Measurements from ENCODE around the gene PLAC1.

Gene PLAC1

GRCh38 chrX:134631426-134632346 is 26.6 kb downstream of the PLAC1 start:
- DNase-seq = peak; percentile 81

- no peak for DNase-seq
Observed at GRCh38 chrX:134628663-134629062, 29.6 kb downstream of the PLAC1 start.

- DNase-seq = no peak
Observed at GRCh38 chrX:134626434-134626833, 31.8 kb downstream of the PLAC1 start.

- DNase-seq = no peak
Observed at GRCh38 chrX:134625315-134625718, 33.0 kb downstream of the PLAC1 start.

GRCh38 chrX:134624046-134624430 is 34.2 kb downstream of the PLAC1 start:
- DNase-seq = no peak

- DNase-seq = no peak
Observed at GRCh38 chrX:134623293-134624045, 34.8 kb downstream of the PLAC1 start.

GRCh38 chrX:134622813-134623185 is 35.5 kb downstream of the PLAC1 start:
- DNase-seq = peak; percentile 66

GRCh38 chrX:134622056-134622812 is 36.0 kb downstream of the PLAC1 start:
- peak; percentile 92 for DNase-seq

GRCh38 chrX:134619838-134620237 is 38.4 kb downstream of the PLAC1 start:
- DNase-seq = no peak

GRCh38 chrX:134613396-134613795 is 44.9 kb downstream of the PLAC1 start:
- no peak for DNase-seq

GRCh38 chrX:134608153-134608552 is 50.1 kb downstream of the PLAC1 start:
- no peak for DNase-seq

- DNase-seq = peak; percentile 54
Observed at GRCh38 chrX:134607523-134607922, 50.7 kb downstream of the PLAC1 start.

- DNase-seq = peak; percentile 70
Observed at GRCh38 chrX:134604701-134605311, 53.5 kb downstream of the PLAC1 start.

GRCh38 chrX:134603806-134604700 is 54.2 kb downstream of the PLAC1 start:
- peak; percentile 97 for DNase-seq

GRCh38 chrX:134602410-134602809 is 55.9 kb downstream of the PLAC1 start:
- no peak for DNase-seq

GRCh38 chrX:134601240-134601765 is 57.0 kb downstream of the PLAC1 start:
- DNase-seq = peak; percentile 79

- DNase-seq = peak; percentile 60
Observed at GRCh38 chrX:134600714-134601113, 57.6 kb downstream of the PLAC1 start.

GRCh38 chrX:134599184-134599914 is 58.9 kb downstream of the PLAC1 start:
- DNase-seq = peak; percentile 91

GRCh38 chrX:134592303-134592702 is 66.0 kb downstream of the PLAC1 start:
- DNase-seq = no peak

- DNase-seq = no peak
Observed at GRCh38 chrX:134591502-134591901, 66.8 kb downstream of the PLAC1 start.

Measured in fibroblast of skin of scalp (primary cell).